MG63 (cell line): ENCODE data around the gene NUP62. TPM values are rescaled to one million over a fixed set of nuclear protein-coding genes. Genes with fewer than 3 reads are reported as not detected.

ENCODE experiments used
- DNase-seq: peaks from one replicate; pipeline ENCODE4 v3.0.0-alpha.2; 2020
- H3K27me3 ChIP-seq: fragments of 250-450 bp; sonication (Bioruptor Pico); 2 replicates; pipeline ENCODE4 v1.5.1; 2020; ENCODE audit warnings: mild to moderate bottlenecking, moderate library complexity
- H3K36me3 ChIP-seq: fragments of 250-450 bp; sonication (Bioruptor Pico); 2 replicates; pipeline ENCODE4 v1.5.1; 2020; ENCODE audit warnings: mild to moderate bottlenecking, moderate library complexity
- H3K4me3 ChIP-seq: fragments of 250-450 bp; sonication (Bioruptor Pico); 2 replicates; pipeline ENCODE4 v1.5.1; 2020; ENCODE audit warnings: mild to moderate bottlenecking, moderate library complexity
- H3K9me3 ChIP-seq: fragments of 250-450 bp; sonication (Bioruptor Pico); 2 replicates; pipeline ENCODE4 v1.5.1; 2020; ENCODE audit warnings: mild to moderate bottlenecking, moderate library complexity
- total RNA-seq: library from RNA; depleted of rRNA; stranded (reverse); fragments of >200 nt; shearing (Covaris generic); gene quantifications from 2 replicates; pipeline ENCODE4 v1.2.3, GENCODE V29; 2014; ENCODE audit warnings: low replicate concordance

Gene NUP62
- total RNA-seq, 1 experiment from 2014 or later: 76.0 TPM

GRCh38 chr19:49920624-49921363 lies 8.5 kb downstream of the NUP62 start:
- DNase-seq: no peak
- Histone ChIP-seq H3K9me3 (no peaks in the 10 kb centered on the region), H3K4me3 (no peak overlapping the region), H3K36me3 (peaks cover 91% of the 10 kb centered on the region), H3K27me3 (no peaks in the 10 kb centered on the region)

- no peak for DNase-seq
- H3K4me3 ChIP-seq: no peak overlapping the region
- H3K27me3 ChIP-seq: no peaks in the 10 kb centered on the region
- no peaks in the 10 kb centered on the region for H3K9me3 ChIP-seq
- H3K36me3 ChIP-seq: peaks cover 88% of the 10 kb centered on the region
Observed at GRCh38 chr19:49918089-49918488, 11.2 kb downstream of the NUP62 start.

- Histone ChIP-seq H3K27me3 (no peaks in the 10 kb centered on the region), H3K9me3 (no peaks in the 10 kb centered on the region), H3K36me3 (peaks cover 90% of the 10 kb centered on the region), H3K4me3 (no peak overlapping the region)
- DNase-seq: no peak
Observed at GRCh38 chr19:49916839-49917733, 12.2 kb downstream of the NUP62 start.

GRCh38 chr19:49915271-49915670 lies 14.0 kb downstream of the NUP62 start:
- no peaks in the 10 kb centered on the region for H3K9me3 ChIP-seq
- no peak for DNase-seq

DNA sequence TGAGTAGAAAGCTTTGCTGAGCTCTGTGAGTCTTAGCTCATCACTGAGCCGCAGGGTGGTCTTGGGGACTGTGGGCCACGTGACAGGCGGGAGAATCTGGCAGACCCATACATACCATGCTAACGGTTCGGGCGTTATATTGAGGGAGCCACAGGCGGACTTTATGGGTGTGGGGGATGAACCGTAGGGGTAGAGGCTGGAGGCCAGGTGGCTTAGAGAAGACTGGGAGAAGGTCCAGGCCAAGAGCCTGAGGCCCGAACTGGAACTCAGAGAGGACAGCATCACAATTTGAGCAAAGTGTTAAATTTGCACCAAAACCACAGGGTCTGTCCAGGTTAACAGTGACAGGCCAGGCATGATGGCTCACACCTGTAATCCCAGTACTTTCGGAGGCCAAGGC lies 15.6 kb downstream of the NUP62 start:
- peaks cover 90% of the 10 kb centered on the region for H3K36me3 ChIP-seq
- no peak for DNase-seq

More at GRCh38 chr19:49915271-49915670, 14.0 kb downstream of the NUP62 start:
- Histone ChIP-seq H3K27me3 (no peaks in the 10 kb centered on the region), H3K4me3 (no peak overlapping the region), H3K36me3 (peaks cover 86% of the 10 kb centered on the region)

GRCh38 chr19:49912965-49913685 lies 16.2 kb downstream of the NUP62 start:
- no peaks in the 10 kb centered on the region for H3K27me3 ChIP-seq
- H3K4me3 ChIP-seq: no peak overlapping the region
- H3K9me3 ChIP-seq: no peaks in the 10 kb centered on the region
- H3K36me3 ChIP-seq: peaks cover 91% of the 10 kb centered on the region
- no peak for DNase-seq

More for the DNA sequence above, 15.6 kb downstream of the NUP62 start:
- H3K4me3 ChIP-seq: no peak overlapping the region
- H3K27me3 ChIP-seq: no peaks in the 10 kb centered on the region
- H3K9me3 ChIP-seq: no peaks in the 10 kb centered on the region

DNA sequence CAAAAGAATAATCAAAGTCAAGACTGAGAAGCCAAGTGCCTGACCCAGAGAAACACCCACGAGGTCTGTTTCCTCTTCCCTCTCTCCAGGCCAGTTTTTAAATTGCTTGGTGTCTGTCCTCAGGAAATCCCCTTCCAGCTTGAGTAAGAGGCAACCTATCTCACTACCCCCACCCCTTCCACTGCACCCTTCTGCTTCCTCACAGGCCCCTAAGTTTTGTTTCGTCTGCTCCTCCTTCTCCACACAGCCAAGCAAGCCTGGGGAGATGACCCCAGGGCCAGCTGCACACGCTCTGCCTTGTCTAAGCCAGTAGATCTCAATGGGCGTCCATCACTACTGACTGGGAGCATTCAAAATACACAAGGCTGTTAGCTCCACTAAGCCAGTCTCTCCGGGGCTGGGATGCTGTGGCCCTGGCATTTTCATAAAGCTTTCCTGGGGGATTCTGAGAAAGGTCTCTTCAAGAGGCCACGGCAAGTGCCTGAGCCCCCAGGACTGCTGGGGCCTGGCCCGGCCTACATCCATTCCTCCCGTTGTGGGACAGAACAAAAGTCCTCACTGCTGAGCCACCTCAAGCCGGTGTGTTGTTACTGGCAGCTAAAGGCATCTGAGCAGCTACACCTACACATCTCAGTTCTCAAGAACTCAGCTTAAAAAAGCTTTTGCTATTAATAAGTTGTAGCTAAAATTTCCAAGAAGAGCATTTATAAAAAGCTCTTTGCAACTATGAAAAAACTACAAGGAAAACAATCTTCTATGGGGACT lies 17.7 kb downstream of the NUP62 start:
- peaks cover 93% of the 10 kb centered on the region for H3K36me3 ChIP-seq
- no peaks in the 10 kb centered on the region for H3K9me3 ChIP-seq
- H3K27me3 ChIP-seq: no peaks in the 10 kb centered on the region
- DNase-seq: no peak
- no peak overlapping the region for H3K4me3 ChIP-seq

DNA sequence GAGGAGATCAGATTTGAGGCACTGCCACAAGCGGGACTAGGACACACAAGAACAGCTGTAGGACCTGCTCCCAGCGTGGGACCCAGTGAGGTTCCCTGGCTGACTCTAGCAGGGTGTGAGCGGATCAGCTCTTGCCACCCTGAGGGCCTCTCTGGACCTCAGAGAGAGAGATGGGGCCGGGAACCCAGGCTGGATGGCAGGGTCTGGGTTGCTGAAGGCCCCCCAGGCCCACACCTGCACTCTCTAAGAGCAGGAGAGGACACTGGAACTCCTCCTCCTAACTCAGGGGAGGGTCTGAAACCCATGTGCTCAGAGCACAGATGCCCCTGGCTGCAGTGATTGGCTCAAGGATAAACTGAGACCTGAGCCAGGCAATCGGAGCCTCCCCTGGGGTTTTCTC lies 19.1 kb downstream of the NUP62 start:
- no peak for DNase-seq
- Histone ChIP-seq H3K27me3 (no peaks in the 10 kb centered on the region), H3K9me3 (no peaks in the 10 kb centered on the region), H3K36me3 (peaks cover 81% of the 10 kb centered on the region), H3K4me3 (no peak overlapping the region)

- no peaks in the 10 kb centered on the region for H3K9me3 ChIP-seq
- peaks cover 70% of the 10 kb centered on the region for H3K36me3 ChIP-seq
- DNase-seq: no peak
- H3K4me3 ChIP-seq: no peak overlapping the region
- H3K27me3 ChIP-seq: no peaks in the 10 kb centered on the region
Observed at GRCh38 chr19:49908480-49909420, 20.6 kb downstream of the NUP62 start.

- Histone ChIP-seq H3K9me3 (no peaks in the 10 kb centered on the region), H3K4me3 (no peak overlapping the region), H3K36me3 (peaks cover 62% of the 10 kb centered on the region), H3K27me3 (no peaks in the 10 kb centered on the region)
- DNase-seq: no peak
Observed at GRCh38 chr19:49907745-49908446, 21.4 kb downstream of the NUP62 start.

- Histone ChIP-seq H3K9me3 (no peaks in the 10 kb centered on the region), H3K27me3 (no peaks in the 10 kb centered on the region), H3K36me3 (peaks cover 54% of the 10 kb centered on the region), H3K4me3 (no peak overlapping the region)
- DNase-seq: no peak
Observed at GRCh38 chr19:49906879-49907564, 22.3 kb downstream of the NUP62 start.

GRCh38 chr19:49904136-49904535 lies 25.2 kb downstream of the NUP62 start:
- DNase-seq: no peak

DNA sequence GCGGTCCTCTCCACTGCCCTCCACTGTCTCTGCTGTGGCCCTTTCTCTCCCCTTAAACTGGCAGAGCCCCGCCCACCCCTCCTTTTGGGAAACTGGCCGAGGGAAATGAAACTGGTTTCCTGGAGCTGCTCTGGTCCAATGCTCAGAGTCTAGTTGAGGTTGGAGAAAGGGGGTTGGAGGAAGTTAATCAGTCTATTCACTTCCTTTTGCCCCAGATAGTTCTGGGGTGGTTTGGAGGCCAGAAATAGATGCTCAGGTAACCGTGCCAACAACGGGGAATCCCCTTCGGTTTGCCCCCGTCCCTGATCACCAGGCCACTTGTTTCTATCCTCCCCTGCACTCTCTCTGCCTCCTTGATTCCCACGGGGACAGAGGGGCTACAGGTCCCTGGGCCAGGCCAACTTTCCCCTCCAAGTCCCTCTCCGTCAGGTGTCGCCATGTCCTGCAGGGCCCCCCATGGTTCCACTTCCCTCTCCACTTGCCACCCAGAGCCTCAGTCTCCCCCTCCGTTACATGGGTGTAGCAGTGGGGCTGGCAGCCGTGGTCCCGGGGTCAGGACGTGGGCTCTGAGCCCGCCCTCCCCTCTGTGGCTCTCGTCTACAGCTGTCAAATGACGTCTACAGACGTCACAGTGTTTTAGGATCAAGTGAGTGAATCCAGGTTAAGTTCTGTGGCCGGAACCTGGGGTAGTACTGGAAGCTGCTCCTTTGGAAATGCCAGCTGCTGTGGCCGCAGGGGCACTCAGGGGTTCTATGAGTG lies 32.3 kb downstream of the NUP62 start, which contains the start of gene IL4I1:
IL4I1 (minus strand) TSS at position 25 of the 759 bp plus-strand sequence. CDS start 727 bp downstream, outside the sequence.
- Histone ChIP-seq H3K36me3 (no peaks in the 10 kb centered on the region), H3K9me3 (no peaks in the 10 kb centered on the region), H3K4me3 (no peak within 1 kb of the TSS), H3K27me3 (no peaks in the 10 kb centered on the region)
- no peak for DNase-seq

More at GRCh38 chr19:49904136-49904535, 25.2 kb downstream of the NUP62 start:
- Histone ChIP-seq H3K36me3 (peaks cover 28% of the 10 kb centered on the region), H3K4me3 (no peak overlapping the region), H3K9me3 (no peaks in the 10 kb centered on the region), H3K27me3 (no peaks in the 10 kb centered on the region)
